ENCODE results near the gene DERL2.
A peak's percentile ranks its signal among the peaks of the same experiment; 100 is the strongest.

DERL2 gene

GRCh38 chr17:5485270-5486205 lies at the start of gene DERL2:
Gene DERL2, minus strand, starts transcription at chr17:5486178. Its CDS starts 17 bp downstream, at chr17:5486161.
- ATAC-seq (peak; percentile 52), DNase-seq (ENCODE audit: low spot score in 2 of 2) (no peak)
- Mint-ChIP-seq H3K4me3 (peak within 1 kb of the TSS; percentile 98), H3K36me3 (peaks cover 96% of the 10 kb centered on the region), H3K27ac (peak within 1 kb of the TSS; percentile 99), H3K4me1 (peaks cover 43% of the 10 kb centered on the region), H3K9me3 (no peaks in the 10 kb centered on the region)

GRCh38 chr17:5535436-5535835 lies 49.5 kb upstream of the DERL2 start:
- no peak for DNase-seq (ENCODE audit: low spot score in 2 of 2)
- Mint-ChIP-seq H3K27ac (no peak overlapping the region), H3K4me3 (no peak overlapping the region), H3K4me1 (no peaks in the 10 kb centered on the region), H3K9me3 (no peaks in the 10 kb centered on the region), H3K36me3 (peaks cover 99% of the 10 kb centered on the region)
- ATAC-seq = no peak

- no peak overlapping the region for H3K27ac Mint-ChIP-seq
- no peak for DNase-seq (ENCODE audit: low spot score in 2 of 2)
Observed at GRCh38 chr17:5533486-5534315, 47.7 kb upstream of the DERL2 start.

GRCh38 chr17:5532581-5532980 lies 46.6 kb upstream of the DERL2 start:
- Mint-ChIP-seq H3K4me1 (no peaks in the 10 kb centered on the region), H3K9me3 (no peaks in the 10 kb centered on the region), H3K36me3 (peaks cover 100% of the 10 kb centered on the region), H3K4me3 (no peak overlapping the region), H3K27ac (no peak overlapping the region)
- DNase-seq (ENCODE audit: low spot score in 2 of 2) = no peak
- ATAC-seq = no peak

More at GRCh38 chr17:5533486-5534315, 47.7 kb upstream of the DERL2 start:
- ATAC-seq = no peak
- H3K9me3 Mint-ChIP-seq = no peaks in the 10 kb centered on the region
- no peak overlapping the region for H3K4me3 Mint-ChIP-seq
- peaks cover 100% of the 10 kb centered on the region for H3K36me3 Mint-ChIP-seq
- H3K4me1 Mint-ChIP-seq = no peaks in the 10 kb centered on the region

GRCh38 chr17:5531085-5531418 lies 45.1 kb upstream of the DERL2 start:
- no peak overlapping the region for H3K4me3 Mint-ChIP-seq
- H3K36me3 Mint-ChIP-seq = peaks cover 94% of the 10 kb centered on the region
- peaks cover 13% of the 10 kb centered on the region for H3K4me1 Mint-ChIP-seq
- peak overlapping the region; percentile 27 for H3K27ac Mint-ChIP-seq
- no peak for ATAC-seq
- no peaks in the 10 kb centered on the region for H3K9me3 Mint-ChIP-seq
- DNase-seq (ENCODE audit: low spot score in 2 of 2) = no peak

- H3K4me1 Mint-ChIP-seq = peaks cover 14% of the 10 kb centered on the region
- H3K36me3 Mint-ChIP-seq = peaks cover 94% of the 10 kb centered on the region
- no peak overlapping the region for H3K4me3 Mint-ChIP-seq
- DNase-seq (ENCODE audit: low spot score in 2 of 2) (no peak), ATAC-seq (no peak)
- no peak overlapping the region for H3K27ac Mint-ChIP-seq
- H3K9me3 Mint-ChIP-seq = no peaks in the 10 kb centered on the region
Observed at GRCh38 chr17:5530265-5531084, 44.5 kb upstream of the DERL2 start.

GRCh38 chr17:5527601-5528250 lies 41.7 kb upstream of the DERL2 start:
- Mint-ChIP-seq H3K36me3 (peaks cover 94% of the 10 kb centered on the region), H3K4me1 (peaks cover 14% of the 10 kb centered on the region), H3K9me3 (no peaks in the 10 kb centered on the region), H3K4me3 (no peak overlapping the region), H3K27ac (peak overlapping the region; percentile 84)
- ATAC-seq (no peak), DNase-seq (ENCODE audit: low spot score in 2 of 2) (no peak)

GRCh38 chr17:5526821-5527598 lies 41.0 kb upstream of the DERL2 start:
- Mint-ChIP-seq H3K36me3 (peaks cover 89% of the 10 kb centered on the region), H3K4me1 (peaks cover 14% of the 10 kb centered on the region), H3K4me3 (no peak overlapping the region), H3K9me3 (no peaks in the 10 kb centered on the region), H3K27ac (peak overlapping the region; percentile 84)
- peak; percentile 11 to 60 for DNase-seq (ENCODE audit: low spot score in 2 of 2)
- ATAC-seq = peak; percentile 99

GRCh38 chr17:5523249-5523648 lies 37.3 kb upstream of the DERL2 start:
- peak overlapping the region; percentile 81 for H3K27ac Mint-ChIP-seq
- H3K36me3 Mint-ChIP-seq = peaks cover 79% of the 10 kb centered on the region
- DNase-seq (ENCODE audit: low spot score in 2 of 2) (no peak), ATAC-seq (no peak)
- H3K4me3 Mint-ChIP-seq = no peak overlapping the region
- H3K9me3 Mint-ChIP-seq = no peaks in the 10 kb centered on the region
- H3K4me1 Mint-ChIP-seq = peaks cover 14% of the 10 kb centered on the region

GRCh38 chr17:5522476-5522875 lies 36.5 kb upstream of the DERL2 start:
- Mint-ChIP-seq H3K4me1 (peaks cover 14% of the 10 kb centered on the region), H3K9me3 (no peaks in the 10 kb centered on the region), H3K27ac (peak overlapping the region; percentile 81), H3K36me3 (peaks cover 80% of the 10 kb centered on the region), H3K4me3 (no peak overlapping the region)
- ATAC-seq (no peak), DNase-seq (ENCODE audit: low spot score in 2 of 2) (no peak)

GRCh38 chr17:5516060-5516792 lies 30.2 kb upstream of the DERL2 start:
- H3K9me3 Mint-ChIP-seq = peaks cover 3% of the 10 kb centered on the region
- peak overlapping the region; percentile 50 for H3K27ac Mint-ChIP-seq
- H3K4me3 Mint-ChIP-seq = no peak overlapping the region
- H3K36me3 Mint-ChIP-seq = peaks cover 69% of the 10 kb centered on the region
- no peak for DNase-seq (ENCODE audit: low spot score in 2 of 2)
- ATAC-seq = no peak
- H3K4me1 Mint-ChIP-seq = peaks cover 38% of the 10 kb centered on the region

GRCh38 chr17:5514976-5515375 lies 29.0 kb upstream of the DERL2 start:
- no peak overlapping the region for H3K4me3 Mint-ChIP-seq
- no peak for ATAC-seq
- no peak overlapping the region for H3K27ac Mint-ChIP-seq
- H3K4me1 Mint-ChIP-seq = peaks cover 38% of the 10 kb centered on the region
- DNase-seq (ENCODE audit: low spot score in 2 of 2) = no peak
- H3K36me3 Mint-ChIP-seq = peaks cover 59% of the 10 kb centered on the region
- peaks cover 3% of the 10 kb centered on the region for H3K9me3 Mint-ChIP-seq

- ATAC-seq = peak; percentile 90
- peaks cover 3% of the 10 kb centered on the region for H3K9me3 Mint-ChIP-seq
- peaks cover 38% of the 10 kb centered on the region for H3K4me1 Mint-ChIP-seq
- H3K27ac Mint-ChIP-seq = peak overlapping the region; percentile 41
- H3K36me3 Mint-ChIP-seq = peaks cover 49% of the 10 kb centered on the region
- DNase-seq (ENCODE audit: low spot score in 2 of 2) = no peak
- no peak overlapping the region for H3K4me3 Mint-ChIP-seq
Observed at GRCh38 chr17:5513628-5514027, 27.6 kb upstream of the DERL2 start.
